Measurements from ENCODE around the gene C5orf47. TPM values are rescaled to one million over a fixed set of nuclear protein-coding genes. Genes with fewer than 3 reads are reported as not detected.

Gene C5orf47
- total and polyA plus RNA-seq, 2 of the 4 experiments (the other 2 are of a cell fraction) = not detected

DNA sequence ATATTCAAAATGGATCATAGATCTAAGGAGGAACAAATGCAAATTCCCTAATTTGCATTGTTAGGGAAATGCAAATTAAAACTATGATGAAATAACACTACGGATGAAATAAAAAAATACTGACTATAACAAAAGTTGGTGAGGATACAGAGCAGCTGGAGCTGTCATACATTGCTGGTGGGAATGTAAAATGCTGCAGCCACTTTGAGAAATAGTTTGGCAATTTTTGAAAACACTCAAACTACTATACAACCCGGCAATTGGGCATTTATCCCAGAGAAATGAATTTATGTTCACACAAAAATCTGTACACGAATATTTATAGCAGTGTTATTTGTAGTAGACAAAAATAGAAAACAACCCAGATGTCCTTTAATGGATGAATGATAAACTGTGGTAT, 22.5 kb downstream of the C5orf47 start:
- Histone ChIP-seq H2BK5ac (ENCODE audit: low read depth, low read length, poor library complexity, severe bottlenecking) (no peak overlapping the region), H4K5ac (ENCODE audit: low read depth, low read length) (no peak overlapping the region), H3K4me3 (ENCODE audit: insufficient read depth, low read depth, low read length) (no peak overlapping the region), H3K36me3 (ENCODE audit: control insufficient read depth, insufficient read depth, low read length) (no peaks in the 10 kb centered on the region), H4K91ac (ENCODE audit: insufficient read depth, low read depth, low read length) (no peak overlapping the region), H2AFZ (replicated peaks; ENCODE audit: low read length, poor library complexity) (no peak overlapping the region), H3K9me3 (ENCODE audit: control insufficient read depth, insufficient read depth, low read length) (no peaks in the 10 kb centered on the region), H3K4me2 (ENCODE audit: low read depth, low read length) (no peak overlapping the region), H3K4ac (ENCODE audit: low read depth, low read length) (no peak overlapping the region), H3K4me1 (ENCODE audit: control insufficient read depth, insufficient read depth, low read length) (no peaks in the 10 kb centered on the region), H2BK15ac (ENCODE audit: low read depth, low read length) (no peak overlapping the region), H3K23ac (ENCODE audit: low read depth, low read length) (no peak overlapping the region), H2BK120ac (ENCODE audit: low read depth, low read length) (no peak overlapping the region), H2AK9ac (replicated peaks; ENCODE audit: low read depth, low read length, poor library complexity) (no peak overlapping the region), H3K27me3 (ENCODE audit: control insufficient read depth, insufficient read depth, low read length) (no peaks in the 10 kb centered on the region), H3K79me1 (ENCODE audit: low read depth in 1 of 2, low read length in 2 of 2) (no peaks in the 10 kb centered on the region), H3K27ac (ENCODE audit: insufficient read depth, low read length) (no peak overlapping the region), H4K8ac (ENCODE audit: low read depth in 2 of 2, low read length in 2 of 2) (no peak overlapping the region), H3K56ac (ENCODE audit: extremely low read depth, insufficient read depth, low read length) (no peak overlapping the region), H4K20me1 (ENCODE audit: insufficient read depth, low read length) (no peaks in the 10 kb centered on the region), H3K9me1 (ENCODE audit: insufficient read depth, low read length) (no peaks in the 10 kb centered on the region), H3K18ac (ENCODE audit: low read depth, low read length) (no peak overlapping the region), H2AK5ac (ENCODE audit: low read depth, low read length) (no peak overlapping the region), H3K14ac (replicated peaks; ENCODE audit: low read depth, low read length) (no peak overlapping the region), H3K9ac (ENCODE audit: low read depth, low read length) (no peak overlapping the region), H2BK20ac (ENCODE audit: low read depth, low read length) (no peak overlapping the region)
- dilution Hi-C loops (cut with HindIII; ENCODE audit: low sequenced_read_pairs, unreplicated experiment) = no loop called here
- no peak for DNase-seq
- in situ Hi-C loops (cut with MboI; ENCODE audit: low sequenced_read_pairs) = no loop called here
- WGBS, 2 experiments (ENCODE audit: extremely low coverage in 2 of 2, insufficient read length in 1 of 2) = no CpG with 5 or more reads among the region's 3 CpGs
- BruUV-seq (replicated peaks) = no TSS peak
- no peak for ATAC-seq (ENCODE audit: low read depth)
- ChIA-PET CTCF (no interaction called here), POLR2A (ENCODE audit: unreplicated experiment) (no interaction called here)
- intact Hi-C loops (cut with micrococcal nuclease) = no loop called here
- TF ChIP-seq MAFK (IDR thresholded peaks at IDR 0.05; ENCODE audit: low read depth, low read length) = no peak
- TF ChIP-seq, protein P1, sequence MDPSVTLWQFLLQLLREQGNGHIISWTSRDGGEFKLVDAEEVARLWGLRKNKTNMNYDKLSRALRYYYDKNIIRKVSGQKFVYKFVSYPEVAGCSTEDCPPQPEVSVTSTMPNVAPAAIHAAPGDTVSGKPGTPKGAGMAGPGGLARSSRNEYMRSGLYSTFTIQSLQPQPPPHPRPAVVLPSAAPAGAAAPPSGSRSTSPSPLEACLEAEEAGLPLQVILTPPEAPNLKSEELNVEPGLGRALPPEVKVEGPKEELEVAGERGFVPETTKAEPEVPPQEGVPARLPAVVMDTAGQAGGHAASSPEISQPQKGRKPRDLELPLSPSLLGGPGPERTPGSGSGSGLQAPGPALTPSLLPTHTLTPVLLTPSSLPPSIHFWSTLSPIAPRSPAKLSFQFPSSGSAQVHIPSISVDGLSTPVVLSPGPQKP (IDR thresholded peaks at IDR 0.05; ENCODE audit: borderline replicate concordance, low read depth, low read length) = no peak
- TF ChIP-seq MXI1 (IDR thresholded peaks at IDR 0.05; ENCODE audit: borderline replicate concordance, low read depth, low read length) = no peak
- TF ChIP-seq CHD1 (IDR thresholded peaks at IDR 0.05; ENCODE audit: low read depth, low read length) = no peak
- TF ChIP-seq RFX5 (IDR thresholded peaks at IDR 0.05; ENCODE audit: low read depth, low read length) = no peak
- TF ChIP-seq, protein P2, sequence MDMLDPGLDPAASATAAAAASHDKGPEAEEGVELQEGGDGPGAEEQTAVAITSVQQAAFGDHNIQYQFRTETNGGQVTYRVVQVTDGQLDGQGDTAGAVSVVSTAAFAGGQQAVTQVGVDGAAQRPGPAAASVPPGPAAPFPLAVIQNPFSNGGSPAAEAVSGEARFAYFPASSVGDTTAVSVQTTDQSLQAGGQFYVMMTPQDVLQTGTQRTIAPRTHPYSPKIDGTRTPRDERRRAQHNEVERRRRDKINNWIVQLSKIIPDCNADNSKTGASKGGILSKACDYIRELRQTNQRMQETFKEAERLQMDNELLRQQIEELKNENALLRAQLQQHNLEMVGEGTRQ (IDR thresholded peaks at IDR 0.05; ENCODE audit: low read depth, low read length) = no peak
- TF ChIP-seq FOS (IDR thresholded peaks at IDR 0.05; ENCODE audit: low read depth, low read length) = no peak
- no peak for TF ChIP-seq MAZ (IDR thresholded peaks at IDR 0.05; ENCODE audit: borderline replicate concordance, low read depth, low read length)
- TF ChIP-seq SMC3 (IDR thresholded peaks at IDR 0.05; ENCODE audit: low read depth, low read length) = no peak
- TF ChIP-seq RCOR1 (IDR thresholded peaks at IDR 0.05; ENCODE audit: insufficient replicate concordance, low read length) = no peak
- TF ChIP-seq RAD21 (IDR thresholded peaks at IDR 0.05; ENCODE audit: low read length) = no peak
- TF ChIP-seq CEBPB (IDR thresholded peaks at IDR 0.05; ENCODE audit: low read depth, low read length) = no peak
- TF ChIP-seq NFE2L2 (IDR thresholded peaks at IDR 0.05; ENCODE audit: low read depth, low read length) = no peak
- TF ChIP-seq, protein P3, sequence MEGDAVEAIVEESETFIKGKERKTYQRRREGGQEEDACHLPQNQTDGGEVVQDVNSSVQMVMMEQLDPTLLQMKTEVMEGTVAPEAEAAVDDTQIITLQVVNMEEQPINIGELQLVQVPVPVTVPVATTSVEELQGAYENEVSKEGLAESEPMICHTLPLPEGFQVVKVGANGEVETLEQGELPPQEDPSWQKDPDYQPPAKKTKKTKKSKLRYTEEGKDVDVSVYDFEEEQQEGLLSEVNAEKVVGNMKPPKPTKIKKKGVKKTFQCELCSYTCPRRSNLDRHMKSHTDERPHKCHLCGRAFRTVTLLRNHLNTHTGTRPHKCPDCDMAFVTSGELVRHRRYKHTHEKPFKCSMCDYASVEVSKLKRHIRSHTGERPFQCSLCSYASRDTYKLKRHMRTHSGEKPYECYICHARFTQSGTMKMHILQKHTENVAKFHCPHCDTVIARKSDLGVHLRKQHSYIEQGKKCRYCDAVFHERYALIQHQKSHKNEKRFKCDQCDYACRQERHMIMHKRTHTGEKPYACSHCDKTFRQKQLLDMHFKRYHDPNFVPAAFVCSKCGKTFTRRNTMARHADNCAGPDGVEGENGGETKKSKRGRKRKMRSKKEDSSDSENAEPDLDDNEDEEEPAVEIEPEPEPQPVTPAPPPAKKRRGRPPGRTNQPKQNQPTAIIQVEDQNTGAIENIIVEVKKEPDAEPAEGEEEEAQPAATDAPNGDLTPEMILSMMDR (conservative IDR thresholded peaks at IDR 0.05; ENCODE audit: low read depth, low read length) = no peak
- TF ChIP-seq BHLHE40 (IDR thresholded peaks at IDR 0.05; ENCODE audit: low read depth, low read length) = no peak
- no peak for TF ChIP-seq POLR2A (IDR thresholded peaks at IDR 0.05; ENCODE audit: low read depth, low read length)

Data from IMR-90 (cell line).